Upper lobe of left lung (tissue), 6 donors: ENCODE data around the gene ZHX3. TPM values are rescaled to one million over a fixed set of nuclear protein-coding genes. Genes with fewer than 3 reads are reported as not detected.

ENCODE experiments used
- ATAC-seq, 2 donors: fragments of 200-7000 bp; cut with Tn5 transposase; one replicate each; pipeline ENCODE4 v1.9.1; 2022; ENCODE audit warnings: mild to moderate bottlenecking in 2 of 2, moderate library complexity in 2 of 2; ENCODE audit not compliant: low FRiP score in 2 of 2
- DNase-seq, 2 donors: peaks; one replicate each; pipeline ENCODE4 v3.0.0-alpha.2; 2019 to 2020
- H3K27ac ChIP-seq, 4 donors: fragments of 200-600 bp; sonication (generic); one replicate each; pipeline ENCODE4 v1.5.1; 2016 to 2019
- H3K27me3 ChIP-seq, 4 donors: fragments of 200-600 bp; sonication (generic); one replicate each; pipeline ENCODE4 v1.5.1; 2017 to 2019
- H3K36me3 ChIP-seq, 4 donors: fragments of 200-600 bp; sonication (generic); one replicate each; pipeline ENCODE4 v1.5.1; 2016 to 2019
- H3K4me1 ChIP-seq, 4 donors: fragments of 200-600 bp; sonication (generic); one replicate each; pipeline ENCODE4 v1.5.1; 2018 to 2019
- H3K4me3 ChIP-seq, 4 donors: fragments of 200-600 bp; sonication (generic); one replicate each; pipeline ENCODE4 v1.5.1; 2017 to 2019; ENCODE audit warnings: mild to moderate bottlenecking in 2 of 4, moderate library complexity in 1 of 4
- H3K9me3 ChIP-seq, 4 donors: fragments of 200-600 bp; sonication (generic); one replicate each; pipeline ENCODE4 v1.5.1; 2018 to 2019
- EP300 ChIP-seq, 4 donors: sonication (generic); formaldehyde crosslinking; IDR thresholded peaks; one replicate each; pipeline ENCODE4 v1.5.1; 2017; ENCODE audit warnings: antibody characterized with exemption in 4 of 4, control low read depth in 2 of 4
- POLR2A ChIP-seq, 4 donors: fragments of 450-650 bp; IDR thresholded peaks; one replicate each; pipeline ENCODE4 v1.5.1; 2016 to 2017; ENCODE audit warnings: antibody characterized with exemption in 4 of 4, mild to moderate bottlenecking in 2 of 4
- POLR2AphosphoS5 ChIP-seq, 2 donors: sonication (generic); formaldehyde crosslinking; IDR thresholded peaks; one replicate each; pipeline ENCODE4 v1.5.1; 2017; ENCODE audit warnings: antibody characterized with exemption in 2 of 2
- WGBS, 2 donors: methylation state at CpG; one replicate each; pipeline ENCODE4 v1.1.5; 2017 to 2018; 5-methylcytosine and 5-hydroxymethylcytosine counted together
- total RNA-seq, 6 donors: library from RNA; depleted of rRNA in 4 of 6; stranded (reverse); fragments of >200 nt in 4 of 6; gene quantifications; one replicate each; pipeline versions ENCODE4 v1.1.0 to v1.2.1, GENCODE V29; 2016 to 2021
- TF ChIP-seq, protein P1 (sequence below), 6 experiments: fragments of 450-650 bp in 4 of 6; fragments of 200-600 bp in 2 of 6; sonication (generic) in 2 of 6; IDR thresholded peaks; one replicate each; pipeline ENCODE4 v1.5.1; 2016 to 2019; ENCODE audit warnings: antibody characterized with exemption in 6 of 6
- donor health status: DM: no; HTN: no; CAD: no; lungs with moderate emphysema.
- donor health status: DM: no; HTN: yes; CAD: no; lungs with severe emphysema.

The ZHX3 gene
- total RNA-seq, 6 donors from 2014 or later: 30.4 to 57.5 (median 44.9) TPM

DNA sequence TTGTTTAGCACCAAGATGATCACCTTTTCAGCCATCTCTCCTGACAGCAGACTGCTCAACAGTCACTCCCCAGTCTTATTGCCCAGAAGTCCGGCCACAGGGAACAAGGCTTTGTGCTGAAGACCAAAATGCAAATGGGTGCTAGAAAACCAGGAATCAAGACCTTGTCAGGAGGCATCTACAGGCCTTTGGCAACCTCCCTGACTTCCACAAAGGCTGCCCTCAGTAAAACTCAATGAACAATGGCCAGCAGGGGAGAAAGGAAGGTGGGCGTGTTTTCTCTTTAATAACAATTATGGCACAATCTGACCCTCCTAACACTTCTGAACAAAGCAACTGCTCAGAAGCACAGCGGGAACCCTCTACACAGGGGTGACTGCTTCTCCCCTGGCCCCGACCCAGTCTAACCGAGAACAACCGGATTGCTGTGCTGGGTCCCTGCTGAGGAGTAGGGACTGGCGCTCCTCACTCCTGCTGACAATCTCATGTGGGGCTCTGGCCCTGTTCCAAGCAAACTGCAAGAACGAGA is 138.6 kb downstream of the ZHX3 start:
- TF ChIP-seq EP300 (IDR thresholded peaks at IDR 0.05): no peak
- TF ChIP-seq, protein P1, sequence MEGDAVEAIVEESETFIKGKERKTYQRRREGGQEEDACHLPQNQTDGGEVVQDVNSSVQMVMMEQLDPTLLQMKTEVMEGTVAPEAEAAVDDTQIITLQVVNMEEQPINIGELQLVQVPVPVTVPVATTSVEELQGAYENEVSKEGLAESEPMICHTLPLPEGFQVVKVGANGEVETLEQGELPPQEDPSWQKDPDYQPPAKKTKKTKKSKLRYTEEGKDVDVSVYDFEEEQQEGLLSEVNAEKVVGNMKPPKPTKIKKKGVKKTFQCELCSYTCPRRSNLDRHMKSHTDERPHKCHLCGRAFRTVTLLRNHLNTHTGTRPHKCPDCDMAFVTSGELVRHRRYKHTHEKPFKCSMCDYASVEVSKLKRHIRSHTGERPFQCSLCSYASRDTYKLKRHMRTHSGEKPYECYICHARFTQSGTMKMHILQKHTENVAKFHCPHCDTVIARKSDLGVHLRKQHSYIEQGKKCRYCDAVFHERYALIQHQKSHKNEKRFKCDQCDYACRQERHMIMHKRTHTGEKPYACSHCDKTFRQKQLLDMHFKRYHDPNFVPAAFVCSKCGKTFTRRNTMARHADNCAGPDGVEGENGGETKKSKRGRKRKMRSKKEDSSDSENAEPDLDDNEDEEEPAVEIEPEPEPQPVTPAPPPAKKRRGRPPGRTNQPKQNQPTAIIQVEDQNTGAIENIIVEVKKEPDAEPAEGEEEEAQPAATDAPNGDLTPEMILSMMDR (IDR thresholded peaks at IDR 0.05): peak in 1 of 6 experiments; percentile 7
- no peak for TF ChIP-seq POLR2A (IDR thresholded peaks at IDR 0.05)
- H3K9me3 ChIP-seq: no peaks in the 10 kb centered on the region
- H3K4me3 ChIP-seq: no peak overlapping the region
- DNase-seq: peak in 1 of 2 donors; percentile 22
- peak overlapping the region in 3 of 4 donors; percentile 23 to 78 (median 27) for H3K27ac ChIP-seq
- H3K36me3 ChIP-seq: peaks cover 0 to 41% (median 25%) of the 10 kb centered on the region in 4 donors
- no peaks in the 10 kb centered on the region for H3K27me3 ChIP-seq
- no peak for ATAC-seq
- 53 to 76% methylated on average over 8 of the region's 8 CpGs for WGBS, 2 donors
- peaks cover 0 to 17% (median 14%) of the 10 kb centered on the region in 4 donors for H3K4me1 ChIP-seq

DNA sequence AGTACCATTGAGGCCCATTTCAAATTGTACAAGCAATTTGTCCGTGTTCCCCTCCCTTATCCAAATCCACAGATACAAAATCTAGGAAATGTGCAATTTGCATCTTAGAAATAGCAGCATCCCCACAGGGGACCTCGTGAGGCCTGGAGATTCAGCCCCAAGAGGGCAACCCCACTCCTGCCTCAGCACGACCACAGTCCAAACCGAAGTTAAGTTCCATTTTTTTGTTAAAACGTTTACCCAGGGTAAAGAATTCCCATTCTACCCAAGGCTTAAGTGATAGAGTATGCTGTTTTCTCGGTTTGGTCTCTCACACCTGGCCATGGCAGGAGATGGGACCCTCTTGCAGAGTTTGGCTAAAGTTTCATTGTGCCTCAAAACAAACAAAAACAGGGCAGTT is 139.0 kb downstream of the ZHX3 start:
- TF ChIP-seq, protein P1 (IDR thresholded peaks at IDR 0.05): no peak
- H3K36me3 ChIP-seq: peaks cover 4 to 43% (median 30%) of the 10 kb centered on the region in 4 donors
- peak overlapping the region; percentile 23 to 78 (median 58) for H3K27ac ChIP-seq
- peak in 1 of 2 donors; percentile 4 for DNase-seq
- H3K27me3 ChIP-seq: no peaks in the 10 kb centered on the region
- no peak overlapping the region for H3K4me3 ChIP-seq
- H3K9me3 ChIP-seq: no peaks in the 10 kb centered on the region
- no peak for ATAC-seq
- H3K4me1 ChIP-seq: peaks cover 2 to 20% (median 16%) of the 10 kb centered on the region in 4 donors
- WGBS, 2 donors: 79 to 87% methylated on average over 6 of the region's 6 CpGs

DNA sequence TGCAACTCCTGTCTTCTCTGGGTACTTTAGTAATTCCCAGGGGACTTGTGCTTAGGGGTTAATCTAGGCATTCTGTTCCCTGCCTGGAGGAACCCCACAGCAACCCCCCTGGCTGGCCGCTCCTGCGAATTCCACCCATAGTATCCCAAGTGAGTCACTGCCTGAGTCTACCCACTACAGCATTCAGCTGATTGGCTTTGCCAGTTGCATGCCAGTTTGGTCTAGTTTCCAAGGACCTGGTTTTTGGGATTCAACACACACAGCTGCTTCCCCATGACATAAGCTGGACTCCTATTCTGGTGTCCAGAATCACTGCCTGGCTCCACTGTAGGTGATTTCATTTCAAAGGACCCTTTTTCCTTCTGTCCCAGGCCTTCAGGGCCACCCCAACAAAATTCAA is 139.9 kb downstream of the ZHX3 start:
- peak in 1 of 2 donors; percentile 64 for ATAC-seq

DNA sequence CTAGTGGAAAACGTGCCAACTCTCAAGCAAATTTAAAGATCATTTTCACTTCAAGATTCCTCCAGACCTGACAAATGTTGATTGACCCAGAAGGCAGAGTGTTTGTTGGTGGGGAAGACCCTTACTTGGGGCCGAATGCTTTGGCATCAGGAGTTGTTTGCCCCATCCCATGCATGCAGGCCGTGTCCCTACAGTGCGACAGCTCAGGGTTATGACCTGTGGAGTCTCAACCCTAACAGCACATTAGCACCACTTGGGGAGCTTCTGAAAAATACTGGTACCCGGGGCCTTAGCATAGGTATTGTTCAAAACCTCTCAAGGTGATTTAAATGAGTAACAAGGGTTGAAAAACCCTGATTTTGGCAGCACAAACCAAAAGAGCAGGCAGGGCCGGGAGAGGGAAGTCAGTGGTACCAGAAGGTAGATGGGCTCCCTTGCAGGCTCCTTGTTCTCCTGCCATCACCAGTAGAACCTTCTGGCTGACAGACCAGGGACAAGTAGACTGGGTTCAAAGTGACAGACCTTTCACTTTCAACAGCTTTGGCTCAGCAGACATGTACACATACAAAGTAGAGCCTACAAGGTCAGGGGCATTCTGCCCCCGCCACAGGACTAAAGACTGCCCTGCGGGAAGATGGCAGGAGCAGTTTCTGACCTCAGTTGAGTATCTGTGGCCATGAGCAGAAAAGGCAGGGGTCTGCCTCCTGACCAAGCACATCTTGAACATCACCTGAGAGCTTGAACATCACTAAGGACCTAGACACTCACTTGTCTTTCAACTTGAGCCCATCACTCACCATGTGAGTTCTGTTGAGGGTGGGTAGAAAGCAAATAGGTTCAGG is 140.6 kb downstream of the ZHX3 start:
- Histone ChIP-seq H3K36me3 (peaks cover 4 to 53% (median 36%) of the 10 kb centered on the region in 4 donors), H3K27me3 (no peaks in the 10 kb centered on the region), H3K9me3 (no peaks in the 10 kb centered on the region), H3K4me3 (no peak overlapping the region), H3K27ac (peak overlapping the region in 3 of 4 donors; percentile 54 to 78 (median 62)), H3K4me1 (peaks cover 16 to 31% (median 27%) of the 10 kb centered on the region in 4 donors)
- WGBS, 2 donors: 84 to 91% methylated on average over 8 of the region's 8 CpGs
- DNase-seq: peak in 1 of 2 donors; percentile 15
- ATAC-seq: no peak
- TF ChIP-seq, protein P1 (IDR thresholded peaks at IDR 0.05): no peak

More for the DNA sequence above, 139.9 kb downstream of the ZHX3 start:
- Histone ChIP-seq H3K9me3 (no peaks in the 10 kb centered on the region), H3K4me1 (peaks cover 10 to 24% (median 20%) of the 10 kb centered on the region in 4 donors), H3K27me3 (no peaks in the 10 kb centered on the region), H3K4me3 (no peak overlapping the region), H3K36me3 (peaks cover 4 to 46% (median 34%) of the 10 kb centered on the region in 4 donors), H3K27ac (peak overlapping the region; percentile 53 to 78 (median 58))
- 45 to 64% methylated on average over 2 of the region's 2 CpGs for WGBS, 2 donors
- TF ChIP-seq POLR2AphosphoS5 (IDR thresholded peaks at IDR 0.05): no peak
- TF ChIP-seq, protein P1 (IDR thresholded peaks at IDR 0.05): no peak
- TF ChIP-seq EP300 (IDR thresholded peaks at IDR 0.05): no peak
- no peak for TF ChIP-seq POLR2A (IDR thresholded peaks at IDR 0.05)
- peak in 1 of 2 donors; percentile 28 for DNase-seq
